ENCODE data around the gene NEUROD4. TPM values are rescaled to one million over a fixed set of nuclear protein-coding genes. Genes with fewer than 3 reads are reported as not detected.
"Not testable (repeated sequence)": the region's sequence is repeated elsewhere in the genome, so short reads cannot be mapped to it uniquely, and the experiment has no call there.

Gene NEUROD4
- total and polyA plus RNA-seq, 12 donors: not detected

GRCh38 chr12:54980341-54980740 lies 39.4 kb upstream of the NEUROD4 start:
- WGBS, 2 donors: 74 to 81% methylated on average over 5 of the region's 5 CpGs
- no peaks in the 10 kb centered on the region for H3K27me3 ChIP-seq
- DNase-seq: no peak
- H3K4me1 ChIP-seq: peaks cover 0 to 24% (median 0%) of the 10 kb centered on the region in 9 donors
- peak overlapping the region in 1 of 10 donors; percentile 29 for H3K27ac ChIP-seq
- intact Hi-C loops (cut with DNase I): no loop called here
- no peak for ATAC-seq
- TF ChIP-seq CTCF (IDR thresholded peaks at IDR 0.05): no peak
- H3K9me3 ChIP-seq: no peaks in the 10 kb centered on the region
- peak overlapping the region in 1 of 10 donors; percentile 3 for H3K4me3 ChIP-seq
- no peaks in the 10 kb centered on the region for H3K36me3 ChIP-seq

DNA sequence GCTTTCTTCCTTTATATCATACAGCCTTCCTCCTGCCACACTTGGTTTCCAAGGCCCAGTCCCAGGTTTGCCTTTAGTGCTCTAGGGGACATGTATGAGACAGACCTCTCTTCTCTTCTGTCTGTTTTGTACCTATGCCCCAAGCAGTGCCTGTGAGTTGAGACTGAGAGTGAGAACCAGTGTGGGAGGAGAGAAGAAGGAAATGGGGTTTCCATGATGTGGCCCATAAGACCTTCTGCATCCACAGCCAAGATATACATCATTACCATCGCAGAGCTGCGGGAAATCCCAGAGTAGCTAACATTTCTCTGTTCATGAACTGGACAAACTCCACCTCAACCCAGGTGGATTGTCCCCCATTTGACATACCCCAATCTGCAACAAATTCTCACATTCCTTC lies 38.0 kb upstream of the NEUROD4 start:
- H3K4me3 ChIP-seq: peak overlapping the region in 1 of 10 donors; percentile 44
- 87 to 89% methylated on average over 2 of the region's 2 CpGs for WGBS, 2 donors
- ATAC-seq (no peak), DNase-seq (no peak)
- no peaks in the 10 kb centered on the region for H3K36me3 ChIP-seq
- H3K4me1 ChIP-seq: peaks cover 0 to 17% (median 0%) of the 10 kb centered on the region in 9 donors
- no peaks in the 10 kb centered on the region for H3K9me3 ChIP-seq
- H3K27me3 ChIP-seq: peaks cover 0 to 1% (median 0%) of the 10 kb centered on the region in 7 donors
- intact Hi-C loops (cut with DNase I): no loop called here
- peak overlapping the region in 1 of 10 donors; percentile 10 for H3K27ac ChIP-seq
- no peak for TF ChIP-seq CTCF (IDR thresholded peaks at IDR 0.05)

- no peaks in the 10 kb centered on the region for H3K36me3 ChIP-seq
- TF ChIP-seq CTCF (IDR thresholded peaks at IDR 0.05): no peak
- peaks cover 0 to 5% (median 0%) of the 10 kb centered on the region in 7 donors for H3K27me3 ChIP-seq
These were observed 36.2 kb upstream of the NEUROD4 start for GRCh38 chr12:54983536-54984101.

GRCh38 chr12:54984658-54985376 lies 35.0 kb upstream of the NEUROD4 start, which contains the start of gene TESPA1:
TESPA1 (minus strand) TSS chr12:54984762; CDS start chr12:54974562, 10,200 bp downstream.
- peak within 1 kb of the TSS in 6 of 10 donors; percentile 9 to 77 (median 34) for H3K27ac ChIP-seq
- peak within 1 kb of the TSS in 3 of 10 donors; percentile 4 to 44 (median 26) for H3K4me3 ChIP-seq
- peaks cover 0 to 26% (median 6%) of the 10 kb centered on the region in 9 donors for H3K4me1 ChIP-seq
- intact Hi-C loops (cut with DNase I): no loop called here
- DNase-seq: peak; percentile 53 to 59
- no peaks in the 10 kb centered on the region for H3K9me3 ChIP-seq
- peaks cover 0 to 5% (median 0%) of the 10 kb centered on the region in 7 donors for H3K27me3 ChIP-seq
- TF ChIP-seq CTCF (IDR thresholded peaks at IDR 0.05): no peak
- peak in 7 of 8 donors; percentile 71 to 84 (median 79) for ATAC-seq
- H3K36me3 ChIP-seq: no peaks in the 10 kb centered on the region
- 35 to 47% methylated on average over 12 of the region's 12 CpGs for WGBS, 2 donors

More at GRCh38 chr12:54983536-54984101, 36.2 kb upstream of the NEUROD4 start:
- H3K27ac ChIP-seq: peak overlapping the region in 1 of 10 donors; percentile 77
- intact Hi-C loops (cut with DNase I): no loop called here
- H3K4me1 ChIP-seq: peaks cover 0 to 22% (median 0%) of the 10 kb centered on the region in 9 donors
- 79 to 84% methylated on average over 2 of the region's 2 CpGs for WGBS, 2 donors
- ATAC-seq: no peak
- peak overlapping the region in 1 of 10 donors; percentile 44 for H3K4me3 ChIP-seq
- no peaks in the 10 kb centered on the region for H3K9me3 ChIP-seq
- no peak for DNase-seq

DNA sequence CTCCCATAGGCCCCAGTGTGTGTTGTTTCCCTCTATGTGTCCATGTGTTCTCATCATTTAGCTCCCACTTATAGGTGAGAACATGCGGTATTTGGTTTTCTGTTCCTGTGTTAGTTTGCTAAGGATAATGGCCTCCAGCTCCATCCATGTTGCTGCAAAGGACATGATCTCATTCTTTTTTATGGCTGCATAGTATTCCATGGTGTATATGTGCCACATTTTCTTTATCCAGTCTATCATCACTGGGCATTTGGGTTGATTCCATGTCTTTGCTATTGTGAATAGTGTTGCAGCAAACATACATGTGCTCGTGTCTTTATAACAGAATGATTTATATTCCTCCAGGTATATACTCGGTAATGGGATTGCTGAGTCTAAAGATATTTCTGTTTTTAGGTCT lies 33.0 kb upstream of the NEUROD4 start:
- H3K27me3 ChIP-seq; intact Hi-C loops (cut with DNase I); DNase-seq; H3K36me3 ChIP-seq; H3K27ac ChIP-seq; H3K4me3 ChIP-seq; H3K9me3 ChIP-seq; ATAC-seq: not testable (repeated sequence)
- peaks cover 0 to 34% (median 6%) of the 10 kb centered on the region in 9 donors for H3K4me1 ChIP-seq
- WGBS, 2 donors: 94 to 97% methylated on average over 3 of the region's 3 CpGs

Measured in heart right ventricle (tissue), 16 donors.